HCT116 (cell line): ENCODE measurements around the gene EMD. TPM values are rescaled to one million over a fixed set of nuclear protein-coding genes. Genes with fewer than 3 reads are reported as not detected.
A peak's percentile ranks its signal among the peaks of the same experiment; 100 is the strongest.

ENCODE experiments used
- ATAC-seq: fragments of 200-7000 bp; cut with Tn5 transposase; 2 replicates; pipeline ENCODE4 v1.9.1; 2020; ENCODE audit warnings: mild to moderate bottlenecking, moderate library complexity
- BruUV-seq: library from RNA; stranded (reverse); fragments of 400-500 nt; replicated peaks from 2 replicates; lab custom pipeline; 2021; lab: Mats Ljungman, UMichigan
- CTCF ChIA-PET: fragments of 300-600 bp; sonication (Branson Sonifier 250); formaldehyde crosslinking; loops from one replicate; lab custom pipeline; 2021; ENCODE audit warnings: antibody characterized with exemption; lab: Charles Lee
- POLR2A ChIA-PET: fragments of 300-600, 350-600 bp; sonication (Branson Sonifier 250); formaldehyde crosslinking; loops from one replicate; lab custom pipeline; 2021; ENCODE audit warnings: antibody characterized with exemption; lab: Charles Lee
- RAD21 ChIA-PET, 2 experiments: fragments of 300-600 bp; sonication (Branson Sonifier 250); formaldehyde crosslinking; loops; one replicate each; lab custom pipeline; 2023; ENCODE audit warnings: low total read pairs in 2 of 2; ENCODE audit not compliant: uncharacterized antibody in 2 of 2, unreplicated experiment in 2 of 2, low non-redundant PET in 1 of 2; lab: Charles Lee
- DNase-seq: peaks from one replicate; pipeline ENCODE4 v3.0.0-alpha.2; 2010; ENCODE audit warnings: low read depth, low spot score
- H2AFZ ChIP-seq: fragments of 200-600 bp; shearing (Covaris generic), sonication (generic); 2 replicates; pipeline ENCODE4 v1.6.1; 2017; ENCODE audit warnings: low read depth, mixed run types, mixed read lengths, antibody characterized with exemption, low read length; ENCODE audit not compliant: poor library complexity, severe bottlenecking
- H3K27ac ChIP-seq: 2 replicates; pipeline ENCODE4 v1.5.1; 2012; ENCODE audit warnings: low read depth, low read length
- H3K27me3 ChIP-seq: fragments of 200-600 bp; sonication (generic); 2 replicates; pipeline ENCODE4 v1.6.1; 2016; ENCODE audit warnings: mixed run types, low read length, mixed read lengths; ENCODE audit not compliant: insufficient read depth
- H3K36me3 ChIP-seq, 2 experiments: fragments of 200-500 bp in 1 of 2; fragments of 200-600 bp in 1 of 2; sonication (Bioruptor generic) in 1 of 2; sonication (generic) in 1 of 2; 2 replicates each; pipeline versions ENCODE4 v1.5.1 to v1.6.1; 2014 to 2016; ENCODE audit warnings: low read length in 2 of 2, inconsistent platforms in 1 of 2, mixed read lengths in 1 of 2, mixed run types in 1 of 2; ENCODE audit not compliant: insufficient read depth in 2 of 2, control insufficient read depth in 1 of 2
- H3K4me1 ChIP-seq, 2 experiments: fragments of 200-600 bp in 1 of 2; sonication (generic) in 1 of 2; 2 replicates each; pipeline versions ENCODE4 v1.5.1 to v1.6.1; 2012 to 2017; ENCODE audit warnings: low read length in 2 of 2, inconsistent platforms in 1 of 2, mild to moderate bottlenecking in 1 of 2, mixed read lengths in 1 of 2, mixed run types in 1 of 2, moderate library complexity in 1 of 2; ENCODE audit not compliant: insufficient read depth in 2 of 2, control insufficient read depth in 1 of 2
- H3K4me2 ChIP-seq: fragments of 200-600 bp; sonication (generic); 2 replicates; pipeline ENCODE4 v1.6.1; 2017; ENCODE audit warnings: mixed run types, low read length, mixed read lengths
- H3K4me3 ChIP-seq, 2 experiments: fragments of 200-600 bp in 1 of 2; sonication (generic) in 1 of 2; replicated peaks in 1 of 2; 2 replicates each; pipeline ENCODE4 v1.5.1; 2011 to 2016; ENCODE audit warnings: low read length in 2 of 2, control low read depth in 1 of 2, low read depth in 1 of 2, mild to moderate bottlenecking in 1 of 2, mixed read lengths in 1 of 2, mixed run types in 1 of 2
- H3K79me2 ChIP-seq: fragments of 200-600 bp; sonication (generic); 2 replicates; pipeline ENCODE4 v1.6.1; 2017; ENCODE audit warnings: mild to moderate bottlenecking, mixed run types, low read length, moderate library complexity, mixed read lengths; ENCODE audit not compliant: insufficient read depth
- H3K9ac ChIP-seq: fragments of 200-600 bp; sonication (generic); 2 replicates; pipeline ENCODE4 v1.6.1; 2016; ENCODE audit warnings: low read length, mixed read lengths
- H3K9me2 ChIP-seq: fragments of 200-600 bp; sonication (generic), shearing (Covaris generic); 2 replicates; pipeline ENCODE4 v1.6.1; 2017; ENCODE audit warnings: mixed run types, mild to moderate bottlenecking, moderate library complexity; ENCODE audit not compliant: insufficient read depth
- H3K9me3 ChIP-seq, 2 experiments: fragments of 200-500 bp in 1 of 2; fragments of 200-600 bp in 1 of 2; sonication (Bioruptor generic) in 1 of 2; sonication (generic) in 1 of 2; 2 replicates each; pipeline ENCODE4 v1.6.1; 2014 to 2017; ENCODE audit warnings: low read length in 2 of 2, mixed read lengths in 2 of 2, inconsistent platforms in 1 of 2, low read depth in 1 of 2, mild to moderate bottlenecking in 1 of 2, mixed run types in 1 of 2, moderate library complexity in 1 of 2; ENCODE audit not compliant: control insufficient read depth in 1 of 2, insufficient read depth in 1 of 2
- H4K20me1 ChIP-seq: fragments of 200-600 bp; sonication (generic), shearing (Covaris generic); 2 replicates; pipeline ENCODE4 v1.6.1; 2017; ENCODE audit warnings: mixed run types, mild to moderate bottlenecking, moderate library complexity; ENCODE audit not compliant: insufficient read depth
- CEBPB ChIP-seq: IDR thresholded peaks from 2 replicates; pipeline ENCODE4 v1.6.1; 2012; ENCODE audit warnings: low read depth
- EGR1 ChIP-seq: IDR thresholded peaks from 2 replicates; pipeline ENCODE4 v1.6.1; 2012; ENCODE audit warnings: low read depth
- ELF1 ChIP-seq: IDR thresholded peaks from 2 replicates; pipeline ENCODE4 v1.6.1; 2012; ENCODE audit warnings: low read depth, borderline replicate concordance
- EZH2 ChIP-seq: fragments of 200-600 bp; sonication (generic); IDR thresholded peaks from 2 replicates; pipeline ENCODE4 v1.6.1; 2017; ENCODE audit warnings: antibody characterized with exemption, mixed run types
- EZH2phosphoT487 ChIP-seq: fragments of 200-600 bp; IDR thresholded peaks from 2 replicates; pipeline ENCODE4 v1.6.1; 2018; ENCODE audit warnings: antibody characterized with exemption, borderline replicate concordance
- POLR2A ChIP-seq: IDR thresholded peaks from 2 replicates; pipeline ENCODE4 v1.7.0; 2011; ENCODE audit warnings: borderline replicate concordance; ENCODE audit not compliant: insufficient read depth, insufficient read length; ENCODE audit errors: extremely low read depth
- POLR2AphosphoS5 ChIP-seq: IDR thresholded peaks from 2 replicates; pipeline ENCODE4 v1.6.1; 2011; ENCODE audit warnings: mild to moderate bottlenecking, low read depth, low read length, moderate library complexity
- RAD21 ChIP-seq: IDR thresholded peaks from 2 replicates; pipeline ENCODE4 v1.6.1; 2012; ENCODE audit warnings: low read depth, mild to moderate bottlenecking
- SIN3A ChIP-seq: IDR thresholded peaks from 2 replicates; pipeline ENCODE4 v1.6.1; 2012; ENCODE audit warnings: low read depth
- SRF ChIP-seq: IDR thresholded peaks from 2 replicates; pipeline ENCODE4 v1.6.1; 2012; ENCODE audit warnings: low read depth
- TCF7L2 ChIP-seq: IDR thresholded peaks from 2 replicates; pipeline ENCODE4 v1.7.0; 2011; ENCODE audit warnings: borderline replicate concordance, inconsistent platforms; ENCODE audit not compliant: insufficient read depth, insufficient read length; ENCODE audit errors: extremely low read depth
- ZFX ChIP-seq: fragments of 450-650 bp; IDR thresholded peaks from 2 replicates; pipeline ENCODE4 v1.6.1; 2017
- ZNF274 ChIP-seq: fragments of 200-500 bp; sonication (Bioruptor generic); IDR thresholded peaks from 2 replicates; pipeline ENCODE4 v1.6.1; 2014; ENCODE audit warnings: mild to moderate bottlenecking, low read depth, low read length, inconsistent platforms
- intact Hi-C: fragments of 100-400 bp; cut with micrococcal nuclease; formaldehyde crosslinking; loops from 2 replicates; pipeline ENCODE4 v1.10.0; 2022
- total RNA-seq: library from RNA; stranded (reverse); gene quantifications from one replicate; pipeline ENCODE4 v1.2.1, GENCODE V29; 2021; ENCODE audit not compliant: unreplicated experiment
- TF ChIP-seq, protein P1 (sequence below), 3 experiments: fragments of 200-600 bp in 1 of 3; sonication (generic) in 1 of 3; IDR thresholded peaks in 2 of 3; conservative IDR thresholded peaks in 1 of 3; 2 replicates each; pipeline ENCODE4 v1.5.1; 2012 to 2017; ENCODE audit warnings: low read depth in 2 of 3, low read length in 2 of 3, antibody characterized with exemption in 1 of 3, borderline replicate concordance in 1 of 3, control low read depth in 1 of 3, mild to moderate bottlenecking in 1 of 3, mixed read lengths in 1 of 3, mixed run types in 1 of 3, moderate library complexity in 1 of 3; ENCODE audit not compliant: insufficient read depth in 1 of 3
- TF ChIP-seq, protein P2 (sequence below): IDR thresholded peaks from 2 replicates; pipeline ENCODE4 v1.6.1; 2012
- TF ChIP-seq, protein P3 (sequence below): IDR thresholded peaks from 2 replicates; pipeline ENCODE4 v1.6.1; 2012
- TF ChIP-seq, protein P4 (sequence below): IDR thresholded peaks from 2 replicates; pipeline ENCODE4 v1.6.1; 2012; ENCODE audit warnings: low read depth
- TF ChIP-seq, protein P5 (sequence below): IDR thresholded peaks from 2 replicates; pipeline ENCODE4 v1.6.1; 2011; ENCODE audit warnings: mild to moderate bottlenecking, low read length, moderate library complexity; ENCODE audit not compliant: insufficient replicate concordance; ENCODE audit errors: extremely low read depth

The EMD gene
- total RNA-seq, 1 experiment from 2014 or later, result 102 TPM

DNA sequence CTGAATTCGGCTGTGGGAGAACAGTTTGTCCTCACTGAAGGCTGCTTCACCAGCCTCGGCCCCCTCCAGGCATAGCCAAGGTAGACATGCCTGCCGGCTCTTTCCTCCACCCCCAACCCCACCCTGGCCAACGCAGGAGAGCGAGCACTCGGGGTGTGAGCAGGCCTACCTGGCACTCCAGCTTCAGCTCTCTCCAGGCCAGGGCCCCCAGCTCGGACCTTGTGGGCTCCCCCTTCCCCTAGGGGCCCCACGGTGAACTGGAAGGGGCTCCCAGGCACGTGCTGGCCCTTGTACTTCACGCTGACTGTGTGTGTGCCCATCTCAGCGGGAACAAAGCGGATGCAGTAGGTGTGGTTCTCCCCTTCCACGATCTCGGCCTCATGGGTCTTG lies 27.1 kb upstream of the EMD start (continued):
- TF ChIP-seq, protein P1, sequence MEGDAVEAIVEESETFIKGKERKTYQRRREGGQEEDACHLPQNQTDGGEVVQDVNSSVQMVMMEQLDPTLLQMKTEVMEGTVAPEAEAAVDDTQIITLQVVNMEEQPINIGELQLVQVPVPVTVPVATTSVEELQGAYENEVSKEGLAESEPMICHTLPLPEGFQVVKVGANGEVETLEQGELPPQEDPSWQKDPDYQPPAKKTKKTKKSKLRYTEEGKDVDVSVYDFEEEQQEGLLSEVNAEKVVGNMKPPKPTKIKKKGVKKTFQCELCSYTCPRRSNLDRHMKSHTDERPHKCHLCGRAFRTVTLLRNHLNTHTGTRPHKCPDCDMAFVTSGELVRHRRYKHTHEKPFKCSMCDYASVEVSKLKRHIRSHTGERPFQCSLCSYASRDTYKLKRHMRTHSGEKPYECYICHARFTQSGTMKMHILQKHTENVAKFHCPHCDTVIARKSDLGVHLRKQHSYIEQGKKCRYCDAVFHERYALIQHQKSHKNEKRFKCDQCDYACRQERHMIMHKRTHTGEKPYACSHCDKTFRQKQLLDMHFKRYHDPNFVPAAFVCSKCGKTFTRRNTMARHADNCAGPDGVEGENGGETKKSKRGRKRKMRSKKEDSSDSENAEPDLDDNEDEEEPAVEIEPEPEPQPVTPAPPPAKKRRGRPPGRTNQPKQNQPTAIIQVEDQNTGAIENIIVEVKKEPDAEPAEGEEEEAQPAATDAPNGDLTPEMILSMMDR (IDR thresholded peaks at IDR 0.05 in 2 of 3, conservative IDR thresholded peaks at IDR 0.05 in 1 of 3; ENCODE audit: borderline replicate concordance in 1 of 3, insufficient read depth in 1 of 3, low read depth in 2 of 3, low read length in 2 of 3), result no peak
- TF ChIP-seq, protein P2, sequence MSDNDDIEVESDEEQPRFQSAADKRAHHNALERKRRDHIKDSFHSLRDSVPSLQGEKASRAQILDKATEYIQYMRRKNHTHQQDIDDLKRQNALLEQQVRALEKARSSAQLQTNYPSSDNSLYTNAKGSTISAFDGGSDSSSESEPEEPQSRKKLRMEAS, result no peak
- TF ChIP-seq CEBPB, result no peak
- TF ChIP-seq POLR2AphosphoS5, result no peak
- no peak for TF ChIP-seq ELF1
- TF ChIP-seq, all 23 proteins: peak for 0

DNA sequence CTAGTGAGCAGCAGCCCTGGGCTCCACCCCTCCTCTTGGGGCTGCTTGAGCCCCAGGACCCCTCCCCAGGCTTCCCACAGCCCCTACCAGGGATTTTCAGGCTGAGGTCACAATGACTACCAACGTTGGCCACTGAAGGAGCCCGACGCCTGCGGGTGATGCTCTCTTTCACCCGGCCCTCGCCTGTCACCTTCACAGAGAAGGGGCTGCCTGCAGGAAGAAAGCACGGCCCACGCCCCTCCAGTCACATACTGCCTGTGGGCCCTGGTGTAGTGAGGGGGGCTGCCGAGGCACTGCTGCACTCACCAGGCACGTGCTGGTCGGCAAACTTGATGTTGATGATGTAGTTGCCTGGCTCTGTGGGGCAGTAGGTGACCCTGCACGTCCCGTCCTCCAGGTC lies 26.6 kb upstream of the EMD start:
- no peak for ATAC-seq
- H3K9me3 ChIP-seq, result no peaks in the 10 kb centered on the region
- H4K20me1 ChIP-seq, result no peaks in the 10 kb centered on the region
- intact Hi-C loops, result no loop called here
- H3K79me2 ChIP-seq, result no peaks in the 10 kb centered on the region
- no peaks in the 10 kb centered on the region for H3K27me3 ChIP-seq
- peaks cover 6 to 8% of the 10 kb centered on the region in 2 experiments; a peak in 2 of 4 replicates for H3K36me3 ChIP-seq
- no peak for DNase-seq
- H3K9ac ChIP-seq, result no peak overlapping the region
- no peaks in the 10 kb centered on the region for H3K4me1 ChIP-seq
- POLR2A ChIA-PET, result no interaction called here
- H3K27ac ChIP-seq, result no peak overlapping the region
- no peak overlapping the region for H3K4me3 ChIP-seq
- H2AFZ ChIP-seq, result no peak overlapping the region
- no peaks in the 10 kb centered on the region for H3K9me2 ChIP-seq
- CTCF ChIA-PET, result no interaction called here
- no peak overlapping the region for H3K4me2 ChIP-seq
- RAD21 ChIA-PET, result no interaction called here
- no peak for TF ChIP-seq POLR2A
- no peak for TF ChIP-seq EGR1
- no peak for TF ChIP-seq SRF
- TF ChIP-seq ZNF274, result no peak
- no peak for TF ChIP-seq ZFX
- no peak for TF ChIP-seq EZH2
- no peak for TF ChIP-seq ELF1
- TF ChIP-seq EZH2phosphoT487, result no peak
- TF ChIP-seq TCF7L2, result no peak
- TF ChIP-seq, protein P3, sequence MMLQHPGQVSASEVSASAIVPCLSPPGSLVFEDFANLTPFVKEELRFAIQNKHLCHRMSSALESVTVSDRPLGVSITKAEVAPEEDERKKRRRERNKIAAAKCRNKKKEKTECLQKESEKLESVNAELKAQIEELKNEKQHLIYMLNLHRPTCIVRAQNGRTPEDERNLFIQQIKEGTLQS, result no peak
- TF ChIP-seq SIN3A, result no peak
- TF ChIP-seq, protein P4, sequence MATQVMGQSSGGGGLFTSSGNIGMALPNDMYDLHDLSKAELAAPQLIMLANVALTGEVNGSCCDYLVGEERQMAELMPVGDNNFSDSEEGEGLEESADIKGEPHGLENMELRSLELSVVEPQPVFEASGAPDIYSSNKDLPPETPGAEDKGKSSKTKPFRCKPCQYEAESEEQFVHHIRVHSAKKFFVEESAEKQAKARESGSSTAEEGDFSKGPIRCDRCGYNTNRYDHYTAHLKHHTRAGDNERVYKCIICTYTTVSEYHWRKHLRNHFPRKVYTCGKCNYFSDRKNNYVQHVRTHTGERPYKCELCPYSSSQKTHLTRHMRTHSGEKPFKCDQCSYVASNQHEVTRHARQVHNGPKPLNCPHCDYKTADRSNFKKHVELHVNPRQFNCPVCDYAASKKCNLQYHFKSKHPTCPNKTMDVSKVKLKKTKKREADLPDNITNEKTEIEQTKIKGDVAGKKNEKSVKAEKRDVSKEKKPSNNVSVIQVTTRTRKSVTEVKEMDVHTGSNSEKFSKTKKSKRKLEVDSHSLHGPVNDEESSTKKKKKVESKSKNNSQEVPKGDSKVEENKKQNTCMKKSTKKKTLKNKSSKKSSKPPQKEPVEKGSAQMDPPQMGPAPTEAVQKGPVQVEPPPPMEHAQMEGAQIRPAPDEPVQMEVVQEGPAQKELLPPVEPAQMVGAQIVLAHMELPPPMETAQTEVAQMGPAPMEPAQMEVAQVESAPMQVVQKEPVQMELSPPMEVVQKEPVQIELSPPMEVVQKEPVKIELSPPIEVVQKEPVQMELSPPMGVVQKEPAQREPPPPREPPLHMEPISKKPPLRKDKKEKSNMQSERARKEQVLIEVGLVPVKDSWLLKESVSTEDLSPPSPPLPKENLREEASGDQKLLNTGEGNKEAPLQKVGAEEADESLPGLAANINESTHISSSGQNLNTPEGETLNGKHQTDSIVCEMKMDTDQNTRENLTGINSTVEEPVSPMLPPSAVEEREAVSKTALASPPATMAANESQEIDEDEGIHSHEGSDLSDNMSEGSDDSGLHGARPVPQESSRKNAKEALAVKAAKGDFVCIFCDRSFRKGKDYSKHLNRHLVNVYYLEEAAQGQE, result no peak
- TF ChIP-seq, protein P5, sequence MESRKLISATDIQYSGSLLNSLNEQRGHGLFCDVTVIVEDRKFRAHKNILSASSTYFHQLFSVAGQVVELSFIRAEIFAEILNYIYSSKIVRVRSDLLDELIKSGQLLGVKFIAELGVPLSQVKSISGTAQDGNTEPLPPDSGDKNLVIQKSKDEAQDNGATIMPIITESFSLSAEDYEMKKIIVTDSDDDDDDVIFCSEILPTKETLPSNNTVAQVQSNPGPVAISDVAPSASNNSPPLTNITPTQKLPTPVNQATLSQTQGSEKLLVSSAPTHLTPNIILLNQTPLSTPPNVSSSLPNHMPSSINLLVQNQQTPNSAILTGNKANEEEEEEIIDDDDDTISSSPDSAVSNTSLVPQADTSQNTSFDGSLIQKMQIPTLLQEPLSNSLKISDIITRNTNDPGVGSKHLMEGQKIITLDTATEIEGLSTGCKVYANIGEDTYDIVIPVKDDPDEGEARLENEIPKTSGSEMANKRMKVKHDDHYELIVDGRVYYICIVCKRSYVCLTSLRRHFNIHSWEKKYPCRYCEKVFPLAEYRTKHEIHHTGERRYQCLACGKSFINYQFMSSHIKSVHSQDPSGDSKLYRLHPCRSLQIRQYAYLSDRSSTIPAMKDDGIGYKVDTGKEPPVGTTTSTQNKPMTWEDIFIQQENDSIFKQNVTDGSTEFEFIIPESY, result no peak
- no peak for TF ChIP-seq RAD21
- TF ChIP-seq, protein P2, result no peak
- TF ChIP-seq CEBPB, result no peak
- BruUV-seq, result TSS peak; percentile 37
